K562 (cell line): ENCODE data around the gene ZNF546. TPM values are rescaled to one million over a fixed set of nuclear protein-coding genes. Genes with fewer than 3 reads are reported as not detected.

Experiments used
- DMBX1 ChIP-seq: fragments of 250-450 bp; sonication (Bioruptor Pico); IDR thresholded peaks from 2 replicates; pipeline ENCODE4 v1.8.0; 2022; ENCODE audit warnings: inconsistent platforms, mild to moderate bottlenecking, moderate library complexity, borderline replicate concordance
- E2F3 ChIP-seq: fragments of 250-450 bp; sonication (Bioruptor Pico); IDR thresholded peaks from 2 replicates; pipeline ENCODE4 v1.4.0; 2020; ENCODE audit warnings: mild to moderate bottlenecking
- EP300 ChIP-seq: IDR thresholded peaks from 2 replicates; pipeline ENCODE4 v1.6.1; 2012; ENCODE audit warnings: low read length, improper control_type of control experiment
- EZH2 ChIP-seq: IDR thresholded peaks from 2 replicates; pipeline ENCODE4 v1.6.1; 2012; ENCODE audit warnings: low read depth, mild to moderate bottlenecking, inconsistent platforms, low read length, borderline replicate concordance
- NUFIP1 ChIP-seq: fragments of 450-650 bp; IDR thresholded peaks from 2 replicates; pipeline ENCODE4 v1.6.1; 2018; ENCODE audit not compliant: partially characterized antibody
- OTX1 ChIP-seq: fragments of 450-650 bp; formaldehyde crosslinking; IDR thresholded peaks from 2 replicates; pipeline ENCODE4 v1.4.0; 2022; ENCODE audit warnings: mild to moderate bottlenecking
- RAD51 ChIP-seq: fragments of 450-650 bp; IDR thresholded peaks from 2 replicates; pipeline ENCODE4 v1.7.1; 2016; ENCODE audit warnings: low read depth, mild to moderate bottlenecking, borderline replicate concordance
- RBBP5 ChIP-seq: fragments of 200-600 bp; sonication (generic); IDR thresholded peaks from 2 replicates; pipeline ENCODE4 v1.6.1; 2012; ENCODE audit warnings: borderline replicate concordance, mild to moderate bottlenecking, low read length, control low read depth, inconsistent platforms; ENCODE audit not compliant: insufficient read depth, poor library complexity, severe bottlenecking
- RBM22 ChIP-seq: fragments of 200-400 bp; formaldehyde crosslinking; IDR thresholded peaks from 2 replicates; pipeline ENCODE4 v1.6.1; 2018; ENCODE audit warnings: low read length, low read depth; ENCODE audit not compliant: poor library complexity, severe bottlenecking
- TEAD4 ChIP-seq, 2 experiments: sonication (generic) in 1 of 2; formaldehyde crosslinking in 1 of 2; IDR thresholded peaks; 2 replicates each; pipeline versions ENCODE4 v1.6.1 to v1.8.0; 2012 to 2022; ENCODE audit warnings: borderline replicate concordance in 1 of 2, inconsistent platforms in 1 of 2, low read length in 1 of 2, mild to moderate bottlenecking in 1 of 2, missing genetic modification reagents in 1 of 2
- ZFP1 ChIP-seq: fragments of 450-650 bp; formaldehyde crosslinking; IDR thresholded peaks from 2 replicates; pipeline ENCODE4 v1.4.0; 2020; ENCODE audit warnings: mild to moderate bottlenecking, mixed read lengths
- ZNF592 ChIP-seq: fragments of 450-650 bp; IDR thresholded peaks from 2 replicates; pipeline ENCODE4 v1.6.1; 2017; ENCODE audit warnings: antibody characterized with exemption, mild to moderate bottlenecking
- polyA plus RNA-seq, 8 experiments: library from polyadenylated mRNA; depleted of rRNA in 4 of 8; stranded (reverse) in 5 of 8; unstranded in 3 of 8; fragments of >200 nt; fragmentation: Nextera tagmentation in 2 of 8; fragmentation: Illumina TruSeq in 1 of 8; extraction: Ambion mirVana in 2 of 8; extraction: Trizol in 1 of 8; gene quantifications; 2 replicates each; pipeline versions ENCODE4 v1.2.1 to v1.2.3, GENCODE V29; 2011 to 2014; ENCODE audit warnings: inconsistent platforms in 1 of 8, missing spikeins in 1 of 8
- total RNA-seq, 7 experiments: library from RNA; depleted of rRNA in 6 of 7; stranded (reverse); fragments of >200 nt in 6 of 7; fragmentation: Illumina TruSeq in 2 of 7; extraction: Trizol in 2 of 7; gene quantifications; 2 replicates each; pipeline versions ENCODE4 v1.2.1 to v1.2.3, GENCODE V29; 2011 to 2021; ENCODE audit warnings: low replicate concordance in 1 of 7
- TF ChIP-seq, protein P1 (sequence below): fragments of 450-650 bp; conservative IDR thresholded peaks from 2 replicates; pipeline ENCODE4 v1.6.1; 2016; ENCODE audit warnings: missing genetic modification characterization, low read depth, mild to moderate bottlenecking, missing compliant biosample characterization, moderate library complexity
- TF ChIP-seq, protein P2 (sequence below): IDR thresholded peaks from 3 replicates; pipeline ENCODE4 v1.6.1; 2011; ENCODE audit warnings: borderline replicate concordance, mild to moderate bottlenecking, moderate library complexity; ENCODE audit not compliant: insufficient read length; ENCODE audit errors: extremely low read depth
- TF ChIP-seq, protein P3 (sequence below): fragments of 250-450 bp; sonication (Bioruptor Pico); IDR thresholded peaks from 2 replicates; pipeline ENCODE4 v1.4.0; 2020; ENCODE audit warnings: mild to moderate bottlenecking, moderate library complexity

Gene ZNF546
- total and polyA plus RNA-seq, 9 of the 15 experiments (the other 6 are each of a cell fraction or from before 2014, with no cell fraction given) = 0.73 to 5.1 (median 2.2) TPM

DNA sequence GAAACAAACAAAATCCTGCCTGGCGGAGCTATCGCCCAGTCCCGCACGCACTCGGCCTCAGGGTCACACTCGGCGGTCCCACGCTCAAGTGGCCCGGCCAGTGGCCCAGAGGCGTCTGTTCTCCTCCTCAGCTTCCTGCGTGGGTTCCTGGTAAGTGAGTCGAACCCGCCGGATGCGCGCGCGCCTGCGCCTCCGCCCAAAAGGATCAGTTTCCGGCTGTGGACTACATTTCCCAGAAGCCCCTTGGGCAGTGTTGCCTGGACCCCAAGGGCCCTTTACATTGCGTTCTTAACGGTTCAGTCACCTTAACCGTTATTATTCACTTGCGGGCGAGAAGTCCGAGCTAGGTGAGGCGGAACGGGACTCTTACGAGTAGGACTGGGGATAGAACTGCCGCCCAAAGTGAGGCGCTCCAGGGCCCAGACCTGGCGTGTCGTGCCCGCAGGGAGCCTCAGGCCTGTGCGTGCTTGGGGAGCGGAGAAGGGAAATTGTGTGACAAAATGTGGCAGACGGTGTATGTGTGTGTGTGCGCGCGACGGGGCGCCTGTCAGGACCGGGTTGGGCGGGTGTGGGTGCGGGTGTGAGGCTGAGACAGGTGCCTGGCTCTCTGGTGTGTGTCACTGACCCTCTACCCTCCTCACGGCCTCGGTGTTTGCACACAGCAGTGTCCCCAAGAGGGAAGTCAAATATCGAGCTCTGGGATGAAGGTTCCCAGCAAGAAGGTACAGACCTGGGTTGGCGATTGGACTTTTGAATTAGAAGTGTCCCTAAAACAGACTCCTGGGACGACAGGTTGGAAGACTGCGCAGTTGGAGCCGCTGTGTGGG, at the start of gene ZNF546 (continued):
- TF ChIP-seq, protein P1, sequence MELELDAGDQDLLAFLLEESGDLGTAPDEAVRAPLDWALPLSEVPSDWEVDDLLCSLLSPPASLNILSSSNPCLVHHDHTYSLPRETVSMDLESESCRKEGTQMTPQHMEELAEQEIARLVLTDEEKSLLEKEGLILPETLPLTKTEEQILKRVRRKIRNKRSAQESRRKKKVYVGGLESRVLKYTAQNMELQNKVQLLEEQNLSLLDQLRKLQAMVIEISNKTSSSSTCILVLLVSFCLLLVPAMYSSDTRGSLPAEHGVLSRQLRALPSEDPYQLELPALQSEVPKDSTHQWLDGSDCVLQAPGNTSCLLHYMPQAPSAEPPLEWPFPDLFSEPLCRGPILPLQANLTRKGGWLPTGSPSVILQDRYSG = peak; percentile 46; the same call in 1 of the 2 replicates
- TF ChIP-seq ZFP1 (no peak), E2F3 (CRISPR knock-in tag) (no peak), EZH2 (no peak), OTX1 (CRISPR knock-in tag) (peak; percentile 88; the same call in 1 of the 2 replicates), ZNF592 (peak; percentile 66), RBBP5 (peak; percentile 60), DMBX1 (CRISPR knock-in tag) (no peak), TEAD4 (IDR thresholded peaks at IDR 0.05; ENCODE audit: low read length) (no peak), TEAD4 (CRISPR knock-in tag; IDR thresholded peaks at IDR 0.05; ENCODE audit: borderline replicate concordance) (no peak), EP300 (no peak), RAD51 (no peak), NUFIP1 (no peak), RBM22 (no peak)
- TF ChIP-seq, protein P2, sequence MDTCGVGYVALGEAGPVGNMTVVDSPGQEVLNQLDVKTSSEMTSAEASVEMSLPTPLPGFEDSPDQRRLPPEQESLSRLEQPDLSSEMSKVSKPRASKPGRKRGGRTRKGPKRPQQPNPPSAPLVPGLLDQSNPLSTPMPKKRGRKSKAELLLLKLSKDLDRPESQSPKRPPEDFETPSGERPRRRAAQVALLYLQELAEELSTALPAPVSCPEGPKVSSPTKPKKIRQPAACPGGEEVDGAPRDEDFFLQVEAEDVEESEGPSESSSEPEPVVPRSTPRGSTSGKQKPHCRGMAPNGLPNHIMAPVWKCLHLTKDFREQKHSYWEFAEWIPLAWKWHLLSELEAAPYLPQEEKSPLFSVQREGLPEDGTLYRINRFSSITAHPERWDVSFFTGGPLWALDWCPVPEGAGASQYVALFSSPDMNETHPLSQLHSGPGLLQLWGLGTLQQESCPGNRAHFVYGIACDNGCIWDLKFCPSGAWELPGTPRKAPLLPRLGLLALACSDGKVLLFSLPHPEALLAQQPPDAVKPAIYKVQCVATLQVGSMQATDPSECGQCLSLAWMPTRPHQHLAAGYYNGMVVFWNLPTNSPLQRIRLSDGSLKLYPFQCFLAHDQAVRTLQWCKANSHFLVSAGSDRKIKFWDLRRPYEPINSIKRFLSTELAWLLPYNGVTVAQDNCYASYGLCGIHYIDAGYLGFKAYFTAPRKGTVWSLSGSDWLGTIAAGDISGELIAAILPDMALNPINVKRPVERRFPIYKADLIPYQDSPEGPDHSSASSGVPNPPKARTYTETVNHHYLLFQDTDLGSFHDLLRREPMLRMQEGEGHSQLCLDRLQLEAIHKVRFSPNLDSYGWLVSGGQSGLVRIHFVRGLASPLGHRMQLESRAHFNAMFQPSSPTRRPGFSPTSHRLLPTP = no peak
- TF ChIP-seq, protein P3, sequence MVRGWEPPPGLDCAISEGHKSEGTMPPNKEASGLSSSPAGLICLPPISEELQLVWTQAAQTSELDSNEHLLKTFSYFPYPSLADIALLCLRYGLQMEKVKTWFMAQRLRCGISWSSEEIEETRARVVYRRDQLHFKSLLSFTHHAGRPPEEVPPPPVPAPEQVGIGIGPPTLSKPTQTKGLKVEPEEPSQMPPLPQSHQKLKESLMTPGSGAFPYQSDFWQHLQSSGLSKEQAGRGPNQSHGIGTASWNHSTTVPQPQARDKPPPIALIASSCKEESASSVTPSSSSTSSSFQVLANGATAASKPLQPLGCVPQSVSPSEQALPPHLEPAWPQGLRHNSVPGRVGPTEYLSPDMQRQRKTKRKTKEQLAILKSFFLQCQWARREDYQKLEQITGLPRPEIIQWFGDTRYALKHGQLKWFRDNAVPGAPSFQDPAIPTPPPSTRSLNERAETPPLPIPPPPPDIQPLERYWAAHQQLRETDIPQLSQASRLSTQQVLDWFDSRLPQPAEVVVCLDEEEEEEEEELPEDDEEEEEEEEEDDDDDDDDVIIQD (CRISPR knock-in tag) = no peak
